H4 (cell line): ENCODE data around the gene SETD6. TPM values are rescaled to one million over a fixed set of nuclear protein-coding genes. Genes with fewer than 3 reads are reported as not detected.

Source experiments
- DNase-seq: peaks from one replicate; pipeline ENCODE4 v3.0.0-alpha.2; 2015; ENCODE audit warnings: low spot score
- total RNA-seq: library from RNA; depleted of rRNA; stranded (reverse); fragments of >200 nt; shearing (Covaris generic); gene quantifications from 2 replicates; pipeline ENCODE4 v1.2.3, GENCODE V29; 2014

The SETD6 gene
- total RNA-seq, 1 experiment from 2014 or later = 15.3 TPM

GRCh38 chr16:58493756-58494431 lies 21.4 kb upstream of the SETD6 start:
- no peak for DNase-seq

DNA sequence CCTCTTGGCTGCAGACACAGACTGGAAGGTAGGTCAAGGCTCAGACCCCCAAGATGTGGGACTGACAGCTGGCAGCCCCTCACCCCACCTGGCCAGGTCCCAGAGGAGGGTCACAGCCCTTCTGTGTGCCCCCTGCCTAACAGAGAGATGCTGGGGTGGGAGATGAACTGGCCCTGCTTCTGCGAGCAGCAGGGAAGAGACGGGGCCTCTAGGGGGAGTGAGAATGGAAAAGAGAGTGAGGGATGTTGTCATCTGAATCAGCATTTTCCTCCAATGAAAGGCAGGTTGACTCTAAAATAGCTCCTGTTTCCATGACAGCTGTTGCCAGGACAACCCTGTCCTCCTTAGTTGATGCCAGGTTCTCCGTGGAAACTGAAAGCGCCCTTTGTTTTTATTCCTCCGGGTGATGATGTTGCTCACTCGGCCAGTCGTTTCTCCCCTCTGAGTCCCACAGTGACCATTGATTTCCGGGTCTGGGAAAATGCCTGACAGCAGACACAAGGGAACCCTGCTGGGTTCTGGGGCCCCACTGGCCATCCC lies 20.3 kb upstream of the SETD6 start:
- peak; percentile 97 for DNase-seq

- no peak for DNase-seq
These were observed 19.6 kb upstream of the SETD6 start for GRCh38 chr16:58495521-58496331.

GRCh38 chr16:58497468-58497867 lies 17.8 kb upstream of the SETD6 start:
- DNase-seq = no peak

DNA sequence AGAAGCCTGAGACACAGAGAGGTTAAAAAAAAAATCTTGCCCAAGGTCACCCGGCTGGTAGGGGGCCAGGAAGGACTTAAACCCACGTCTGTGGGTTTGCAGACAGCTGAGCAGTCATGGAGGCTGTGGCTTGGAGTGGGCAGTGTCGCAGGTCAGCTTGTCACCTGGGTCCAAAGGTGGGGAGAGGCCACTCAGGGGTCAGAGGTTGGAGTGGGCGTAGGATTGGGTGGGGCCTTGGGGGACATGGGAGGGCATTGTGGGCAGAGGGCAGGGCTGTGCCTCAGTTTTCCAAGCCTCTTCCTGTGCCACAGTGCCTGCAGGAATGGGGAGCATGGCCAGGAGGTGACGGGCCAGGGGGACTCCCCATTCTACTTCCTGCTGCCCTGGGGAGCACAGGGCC lies 17.4 kb upstream of the SETD6 start:
- DNase-seq = no peak

GRCh38 chr16:58498341-58499091 lies 16.8 kb upstream of the SETD6 start:
- no peak for DNase-seq

GRCh38 chr16:58499092-58499511 lies 16.2 kb upstream of the SETD6 start:
- DNase-seq = no peak

- peak; percentile 90 for DNase-seq
These were observed 15.5 kb upstream of the SETD6 start, which contains the start of gene NDRG4 for GRCh38 chr16:58499615-58500351. Gene NDRG4 (plus strand): TSS chr16:58500143. CDS start chr16:58500249, 106 bp downstream.

DNA sequence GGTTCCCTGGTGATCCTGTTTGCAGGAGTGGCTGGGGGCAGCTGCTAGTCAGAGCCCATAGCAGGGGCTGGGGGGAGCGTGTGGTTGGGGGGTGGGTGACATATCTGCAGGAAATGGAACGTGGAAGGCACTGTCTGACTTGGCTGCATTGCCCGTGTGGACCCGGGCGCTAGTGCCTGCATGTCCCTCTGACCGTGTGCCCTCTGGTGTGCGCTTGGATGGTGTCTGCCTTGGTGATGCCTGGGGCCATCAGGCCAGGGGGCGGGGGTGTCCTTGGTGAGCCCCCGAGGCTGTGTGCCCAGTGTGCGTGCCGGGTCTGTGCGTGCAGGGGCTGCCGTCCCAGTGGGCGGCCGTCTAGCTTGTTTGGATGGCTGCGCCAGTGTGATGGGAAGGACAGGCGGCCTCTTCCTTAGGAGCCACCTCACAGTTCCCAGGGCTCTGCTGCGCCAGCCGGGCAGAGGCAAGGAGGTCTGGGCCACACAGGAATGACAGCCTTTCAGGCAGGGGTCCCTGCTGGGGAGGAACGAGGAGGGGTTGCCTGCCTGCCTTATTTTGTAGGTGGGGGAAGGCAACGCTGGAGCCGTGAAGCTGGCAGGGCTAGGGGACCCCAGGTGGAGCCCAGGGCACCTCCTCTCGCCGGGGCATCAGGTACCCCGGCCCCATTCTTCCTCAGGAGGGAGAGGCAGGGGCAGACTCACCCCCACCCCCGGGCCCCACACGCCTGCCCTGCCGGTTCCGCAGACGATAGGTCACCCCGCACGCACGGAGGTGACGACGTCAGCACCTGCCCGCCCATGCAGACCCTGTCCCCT lies 14.7 kb upstream of the SETD6 start:
- DNase-seq = no peak

DNA sequence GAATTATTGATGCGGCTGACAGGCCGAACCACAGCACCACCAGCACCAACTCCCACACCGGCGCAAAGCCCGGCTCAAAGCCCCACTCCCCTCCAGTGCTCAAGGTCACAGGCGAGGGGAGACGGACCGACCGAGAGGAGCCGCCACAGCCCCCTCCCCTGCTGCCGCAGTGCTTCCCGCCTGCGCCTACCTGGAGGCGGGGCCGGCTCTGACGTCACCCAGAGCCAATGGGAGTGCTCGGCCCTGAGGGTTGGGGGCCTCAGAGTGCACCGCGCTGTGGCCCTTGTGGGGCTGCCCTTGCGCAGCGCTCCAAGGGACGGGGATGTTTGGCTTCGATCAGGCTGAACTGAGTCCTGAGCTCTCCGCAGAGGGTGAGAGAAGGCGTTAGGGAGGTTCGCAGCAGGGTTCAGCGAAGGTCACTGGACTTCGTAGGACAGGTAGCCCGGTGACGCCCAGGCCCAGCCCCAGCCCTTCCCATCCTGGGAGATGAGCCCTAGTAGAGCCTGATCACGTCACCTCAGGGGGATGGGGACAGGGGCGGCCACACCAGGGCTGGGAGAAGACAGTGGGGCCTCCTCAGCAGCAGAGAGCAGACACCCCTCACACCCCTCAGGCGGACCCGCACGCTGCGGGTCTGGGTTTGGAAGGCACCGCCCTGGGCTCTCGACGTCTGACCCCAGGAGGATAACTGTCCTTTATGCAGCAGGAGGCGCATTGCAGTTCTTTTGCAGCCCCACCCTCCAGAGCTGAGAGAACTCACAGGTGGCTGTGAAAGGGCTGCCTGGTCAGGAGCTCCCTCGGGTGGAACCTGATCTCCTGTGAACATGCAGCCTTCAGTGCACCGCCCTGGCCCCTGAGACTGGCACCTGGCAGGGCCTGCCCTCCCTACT lies 13.8 kb upstream of the SETD6 start:
- no peak for DNase-seq

GRCh38 chr16:58502217-58502921 lies 12.9 kb upstream of the SETD6 start:
- DNase-seq = no peak

GRCh38 chr16:58503166-58503862 lies 12.0 kb upstream of the SETD6 start:
- no peak for DNase-seq

- DNase-seq = no peak
These were observed 11.2 kb upstream of the SETD6 start for GRCh38 chr16:58503863-58504688.

DNA sequence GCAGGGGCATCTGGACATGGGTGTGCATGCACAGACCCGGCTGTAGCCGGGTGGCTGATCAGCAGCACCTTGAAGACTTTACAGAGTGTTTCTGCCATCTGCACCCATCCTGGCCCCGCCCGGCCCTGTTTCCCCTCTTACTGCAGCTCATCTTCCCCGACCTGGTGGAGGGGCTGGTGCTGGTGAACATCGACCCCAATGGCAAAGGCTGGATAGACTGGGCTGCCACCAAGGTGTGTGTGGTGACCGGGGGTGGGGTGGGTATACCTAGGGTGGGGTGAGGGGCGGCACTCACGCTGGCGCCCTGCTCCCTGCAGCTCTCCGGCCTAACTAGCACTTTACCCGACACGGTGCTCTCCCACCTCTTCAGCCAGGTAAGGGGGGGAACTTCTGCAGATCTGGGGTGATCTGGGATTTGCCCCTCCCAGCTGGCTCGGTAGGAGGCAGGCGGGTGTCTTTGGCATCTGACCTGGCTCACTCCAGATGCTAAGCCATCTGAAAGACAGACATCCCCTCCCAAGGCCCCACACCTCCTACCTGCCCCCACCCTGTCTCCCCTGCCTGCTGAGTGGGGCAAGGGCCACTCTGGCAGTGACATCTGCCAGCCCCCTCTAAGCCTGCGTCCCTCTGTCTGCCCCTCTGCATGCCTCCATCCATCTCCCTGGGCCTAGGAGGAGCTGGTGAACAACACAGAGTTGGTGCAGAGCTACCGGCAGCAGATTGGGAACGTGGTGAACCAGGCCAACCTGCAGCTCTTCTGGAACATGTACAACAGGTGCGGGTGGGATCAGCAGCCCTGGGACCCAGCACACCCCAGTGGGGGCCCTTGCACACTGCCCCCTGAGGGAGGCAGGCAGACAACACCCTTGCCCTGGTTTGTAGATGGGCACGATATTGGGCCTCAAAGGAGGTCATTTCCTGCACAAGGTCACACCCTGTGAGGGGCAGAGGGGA lies 8.8 kb upstream of the SETD6 start:
- no peak for DNase-seq

GRCh38 chr16:58507195-58507962 lies 7.9 kb upstream of the SETD6 start:
- DNase-seq = no peak
